Astrocyte of the hippocampus (primary cell): ENCODE measurements around the gene FHOD3.

Experiments
- DNase-seq: peaks from one replicate; pipeline ENCODE4 v3.0.0; 2011; ENCODE audit warnings: low read depth, low spot score

Gene FHOD3

DNA sequence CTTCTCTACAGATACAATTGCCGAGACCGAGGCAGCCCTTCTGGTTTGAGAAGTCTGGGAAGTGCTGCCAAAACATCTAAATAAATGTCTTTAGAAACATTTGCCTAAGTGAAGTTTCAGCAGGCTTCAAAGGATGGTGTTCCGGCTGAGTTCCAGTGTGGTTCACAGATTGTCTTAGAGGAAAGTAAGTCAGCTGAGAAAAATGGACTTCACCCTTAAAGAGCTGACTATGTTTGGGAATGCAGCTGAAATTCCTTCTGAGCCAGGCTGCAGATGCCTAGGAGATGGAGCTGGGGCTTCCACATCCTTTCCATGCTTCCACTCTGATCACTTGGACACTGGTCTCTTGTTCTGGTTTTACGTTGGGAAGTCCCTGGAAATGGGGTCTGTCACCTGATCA lies 83.6 kb downstream of the FHOD3 start:
- DNase-seq: peak; percentile 46

DNA sequence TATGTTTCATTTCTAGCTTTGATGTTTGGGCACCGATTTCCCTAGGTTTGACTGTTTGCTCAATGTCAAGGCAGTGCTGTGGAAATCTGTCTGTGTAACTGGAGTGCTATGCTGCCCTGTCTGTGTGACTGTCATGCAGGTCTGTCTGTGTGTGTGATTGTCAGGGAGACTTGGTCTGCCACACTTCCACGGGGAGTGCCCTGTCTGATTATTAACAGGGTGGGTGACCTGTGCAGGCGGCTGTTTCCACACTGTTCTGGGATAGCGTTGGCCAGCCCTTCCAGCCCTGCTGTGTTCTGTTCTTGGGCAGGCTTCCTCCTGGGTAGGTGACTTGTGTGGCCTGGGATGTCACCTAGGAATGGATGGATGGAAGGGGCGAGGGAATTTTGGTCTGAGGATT lies 85.3 kb downstream of the FHOD3 start:
- DNase-seq: no peak

DNA sequence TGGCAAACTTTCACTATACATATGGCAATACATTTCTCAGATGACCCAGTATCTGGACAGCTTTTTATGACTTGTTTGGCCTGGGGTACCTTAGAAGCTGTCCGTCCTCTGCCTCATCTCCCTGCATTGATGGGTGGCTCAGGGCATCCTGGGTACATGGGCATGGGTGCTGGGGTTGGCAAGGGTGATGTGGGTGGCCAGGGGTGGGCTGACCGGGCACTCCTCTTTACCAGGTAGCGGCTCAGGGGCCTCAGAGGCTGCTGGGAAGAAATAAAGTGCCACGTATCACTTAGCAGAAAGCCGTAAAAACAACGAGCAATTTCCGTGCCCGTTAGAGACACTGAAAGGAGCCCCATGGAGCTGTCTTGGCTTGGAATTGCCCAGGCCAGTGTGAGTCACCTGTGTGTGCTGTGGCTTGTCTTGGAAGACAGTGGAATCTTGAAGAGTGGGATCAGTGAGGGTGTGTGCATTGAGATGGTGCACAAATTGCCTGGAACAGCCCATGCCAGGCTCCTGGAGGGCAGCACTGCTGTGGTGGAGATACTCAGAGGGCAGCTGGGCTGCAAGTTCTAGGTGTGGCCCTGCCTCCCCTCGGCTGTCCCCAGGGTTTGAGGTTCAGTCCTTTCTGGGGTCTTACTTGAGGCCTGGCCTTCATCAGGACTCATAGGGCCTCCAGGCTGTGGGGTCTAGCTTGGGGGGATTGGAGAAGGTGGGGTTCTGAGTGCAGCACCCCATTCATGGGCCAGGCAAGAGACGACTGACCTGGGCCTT lies 88.8 kb downstream of the FHOD3 start:
- DNase-seq: no peak

DNA sequence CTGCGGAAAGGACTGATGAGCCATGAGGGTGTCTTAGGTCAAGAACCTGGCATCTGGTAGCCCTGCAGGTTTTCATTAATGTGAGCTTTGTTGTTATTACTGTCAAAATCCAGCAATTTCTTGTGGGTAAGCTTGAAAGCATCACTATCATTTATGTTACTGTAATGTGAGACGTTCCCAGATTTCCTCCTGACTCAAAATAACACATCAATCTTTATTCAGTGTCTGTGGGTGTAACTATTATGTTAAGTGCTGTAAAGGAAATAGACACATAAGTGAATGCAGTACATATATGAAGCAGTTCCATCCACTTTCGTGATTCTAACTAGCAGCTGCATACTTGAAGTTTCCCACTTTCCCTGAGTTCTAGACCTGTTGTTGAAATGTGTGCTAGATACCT lies 89.8 kb downstream of the FHOD3 start:
- no peak for DNase-seq

DNA sequence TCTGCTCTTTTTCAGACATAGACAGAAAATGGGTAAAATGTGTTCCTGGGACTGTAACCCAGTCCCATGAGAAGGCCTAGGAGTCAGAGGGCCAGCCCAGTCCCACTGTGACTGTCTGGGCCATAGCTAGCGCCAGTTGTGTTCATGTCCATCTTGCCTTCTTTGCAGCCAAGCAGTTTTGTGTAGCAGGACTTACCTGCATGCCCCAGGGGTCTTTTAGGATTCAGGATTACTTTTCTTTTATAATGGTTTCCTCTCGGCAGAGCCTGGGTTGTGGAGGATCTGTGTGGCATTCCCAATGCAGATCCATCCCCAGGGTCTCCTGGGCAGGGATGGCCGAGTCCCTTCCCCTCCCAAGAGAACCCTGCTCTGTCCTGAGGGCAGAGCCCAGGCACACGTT lies 90.8 kb downstream of the FHOD3 start:
- no peak for DNase-seq

DNA sequence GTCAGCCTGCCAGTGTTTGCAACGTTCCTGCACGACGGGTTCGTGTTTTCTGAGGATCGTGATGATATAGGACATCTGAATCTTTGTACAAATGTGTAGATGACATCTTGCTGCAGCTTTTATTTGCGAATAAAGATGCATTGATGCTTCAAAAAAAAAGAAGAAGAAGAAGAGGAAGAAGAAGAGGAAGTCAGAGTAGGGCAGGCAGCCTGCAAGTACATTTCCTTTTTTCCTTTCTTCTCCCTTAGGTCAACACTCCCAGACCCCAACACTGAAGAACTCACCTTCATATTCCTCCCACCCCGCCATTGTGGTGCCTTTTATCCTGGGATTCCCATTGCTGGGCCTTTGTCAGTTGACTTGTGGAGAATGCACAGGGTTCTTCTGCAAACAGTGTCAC lies 91.5 kb downstream of the FHOD3 start:
- no peak for DNase-seq

DNA sequence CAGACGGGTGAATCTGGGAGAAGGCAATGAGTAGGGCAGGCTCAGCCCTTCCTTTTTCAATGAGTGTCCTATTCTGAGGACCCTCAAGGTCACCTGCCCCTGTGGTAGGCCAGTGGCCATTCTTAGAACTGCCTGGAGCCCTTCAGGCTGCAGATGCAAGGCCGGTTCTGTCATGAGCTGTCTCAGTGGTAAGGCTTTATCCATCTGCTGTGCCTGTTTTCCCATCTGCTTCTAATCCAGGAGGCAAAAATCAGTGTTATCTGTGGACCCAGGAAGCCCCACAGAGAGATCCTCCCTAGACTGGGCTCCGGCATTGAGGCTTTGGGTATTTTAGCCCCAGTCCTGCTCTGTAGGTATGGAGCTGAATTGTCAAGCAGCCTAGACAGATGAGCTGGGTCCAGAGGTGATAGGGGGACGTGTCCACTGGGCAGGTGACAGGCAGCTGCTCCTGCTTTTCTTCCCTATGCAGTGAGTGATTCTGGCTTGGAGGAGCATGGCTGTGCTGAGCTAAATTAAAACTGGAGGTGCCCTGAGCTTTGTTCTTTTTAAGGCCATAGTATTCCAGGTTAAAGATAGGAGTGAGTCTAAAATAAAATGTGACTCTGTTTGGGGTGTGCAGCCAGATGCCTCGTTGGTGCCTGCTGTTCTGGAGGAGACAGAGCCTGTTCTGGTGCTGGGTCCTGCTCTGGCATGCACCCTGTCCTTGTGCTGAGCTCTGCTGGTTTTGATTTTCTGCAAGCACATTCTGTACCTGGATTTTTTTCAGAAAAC lies 92.5 kb downstream of the FHOD3 start:
- DNase-seq: no peak

DNA sequence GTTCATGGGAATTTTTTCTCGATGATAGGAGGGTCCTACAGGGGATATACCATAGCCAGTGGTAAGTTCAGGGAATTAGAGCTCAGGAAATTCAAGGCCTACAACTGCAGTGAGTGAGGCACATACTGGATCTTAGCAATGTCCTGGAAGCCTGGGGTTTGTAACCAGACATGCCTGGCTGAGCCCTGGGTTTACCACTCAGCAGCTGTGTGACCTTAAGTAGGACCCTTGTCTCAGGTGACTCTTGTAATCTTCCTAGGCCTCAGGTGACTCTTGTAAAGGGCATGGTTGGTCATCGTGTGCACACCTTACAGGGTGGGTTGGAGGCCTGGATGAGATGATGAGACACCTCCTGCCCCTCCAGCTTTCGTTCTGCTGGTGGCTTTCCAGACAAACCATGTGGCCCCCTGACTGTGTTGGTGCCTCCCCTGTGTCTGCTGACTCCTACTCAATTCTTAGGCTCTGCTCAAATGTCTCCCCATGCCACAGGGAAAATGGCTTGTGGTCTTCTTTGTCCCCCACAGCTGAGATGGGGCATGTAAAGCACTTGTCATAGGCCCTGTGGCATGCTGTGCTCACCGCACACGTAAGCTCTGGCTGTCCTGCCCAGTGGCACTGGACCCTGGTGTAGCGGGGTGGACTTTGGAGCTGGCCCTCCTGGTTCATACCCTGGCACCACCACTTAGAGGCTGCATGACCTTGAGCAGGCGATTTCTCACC lies 94.1 kb downstream of the FHOD3 start:
- no peak for DNase-seq

DNA sequence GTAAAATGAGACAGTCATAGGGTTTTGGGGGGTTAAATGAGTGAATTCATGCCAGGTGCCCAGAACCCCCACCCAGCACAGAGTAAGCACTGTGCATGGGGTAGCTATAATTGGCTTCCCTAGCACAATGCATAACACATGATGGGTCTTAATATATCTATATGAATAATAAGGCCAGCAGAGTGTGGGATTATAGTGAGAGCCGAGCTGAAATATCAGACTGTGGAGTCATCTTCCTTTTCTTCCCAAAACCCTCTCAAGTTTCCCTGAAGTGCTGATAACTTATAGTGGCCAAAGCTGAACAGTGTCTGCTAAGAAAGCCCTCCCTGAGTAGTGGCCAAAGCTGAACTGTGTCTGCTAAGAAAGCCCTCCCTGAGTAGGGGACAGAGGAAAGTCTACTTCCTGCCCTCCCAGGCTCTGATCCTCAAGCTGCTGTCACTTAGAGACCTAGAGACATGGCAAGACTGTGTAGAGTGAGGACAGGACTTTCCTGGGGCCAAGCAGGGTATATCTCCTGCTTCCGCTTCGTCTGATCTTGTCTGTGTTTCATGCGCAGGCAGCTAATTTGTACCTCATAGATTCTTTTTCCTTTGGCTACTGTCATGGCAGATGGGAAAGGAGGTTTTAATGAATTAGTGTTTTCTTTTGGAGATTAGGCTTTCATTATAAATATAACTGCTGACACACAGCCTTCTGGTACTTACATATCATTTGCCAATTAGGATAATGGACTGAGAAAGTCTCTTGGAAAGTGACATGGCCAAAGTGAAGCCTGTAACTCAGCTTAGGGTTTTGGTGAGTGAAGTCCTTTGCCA lies 94.9 kb downstream of the FHOD3 start:
- DNase-seq: no peak

DNA sequence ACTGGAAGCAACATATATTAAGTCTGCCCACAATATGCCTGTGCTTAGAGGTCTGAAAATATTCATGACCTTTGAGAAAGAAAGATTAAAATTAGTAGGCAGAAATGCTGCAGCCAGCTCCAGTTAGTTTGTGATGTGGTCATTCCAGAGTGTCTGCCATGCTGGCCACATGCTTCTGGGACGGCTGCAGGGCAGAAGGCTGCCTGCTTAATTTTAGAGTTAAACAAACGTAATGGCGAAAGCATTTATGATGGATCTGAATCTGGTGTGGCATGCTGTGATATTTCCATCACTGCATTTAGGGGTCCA lies 95.4 kb downstream of the FHOD3 start:
- DNase-seq: no peak

DNA sequence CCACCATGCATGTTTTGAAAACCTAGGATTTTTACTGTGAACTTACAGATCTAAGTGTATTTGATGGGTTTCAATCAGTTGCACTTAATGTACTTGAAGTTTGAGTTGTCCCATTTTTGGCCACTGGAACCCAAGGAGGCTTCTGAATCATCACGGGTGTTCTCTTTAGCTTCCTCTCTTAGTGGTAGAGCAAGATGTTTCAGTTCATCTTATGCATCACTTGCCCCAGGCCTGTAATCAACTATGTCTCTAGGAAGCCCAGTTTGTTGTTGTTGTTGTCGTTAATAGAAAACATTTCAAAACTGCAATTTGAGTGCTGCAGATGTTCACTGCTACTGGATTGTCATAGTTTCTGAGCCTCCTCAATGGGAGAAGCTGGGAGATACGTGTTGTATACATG lies 97.0 kb downstream of the FHOD3 start:
- no peak for DNase-seq

DNA sequence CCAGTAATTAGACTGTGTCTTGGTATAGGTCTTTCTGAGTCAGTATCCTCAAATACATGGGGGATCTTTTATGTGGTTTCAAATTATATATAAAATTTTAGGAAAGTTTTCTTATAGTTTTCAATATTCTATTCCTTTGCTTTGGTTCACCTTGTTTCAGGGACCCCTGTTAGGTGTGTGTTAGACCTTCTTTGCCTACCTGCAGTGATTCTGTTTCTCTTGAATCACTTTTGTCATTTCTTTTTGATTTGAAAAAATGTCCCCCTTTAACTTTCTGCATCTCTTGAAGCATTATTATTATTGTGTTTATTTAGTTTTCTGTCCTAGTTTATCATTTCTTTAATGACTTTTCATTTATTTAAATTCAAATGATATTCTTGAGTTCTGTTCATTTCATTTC lies 98.7 kb downstream of the FHOD3 start:
- no peak for DNase-seq

DNA sequence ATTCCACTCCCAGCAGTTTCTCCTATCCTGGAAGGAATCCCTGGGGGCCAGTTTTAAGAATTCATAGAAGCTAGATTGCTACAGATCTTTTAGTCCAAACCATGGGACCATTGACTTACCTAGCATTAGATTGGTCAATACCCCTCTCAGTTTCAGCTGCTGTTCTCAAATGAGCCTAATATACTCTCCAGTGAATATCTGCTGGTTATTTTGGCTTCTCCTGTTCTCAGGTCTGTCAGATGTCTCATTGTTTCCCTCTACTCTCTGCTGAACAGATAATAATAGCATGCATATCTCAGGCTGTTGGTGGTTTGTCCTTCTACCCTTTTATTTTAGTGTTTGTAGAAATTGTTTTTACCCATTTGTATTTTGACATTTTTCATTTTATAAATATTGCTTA lies 99.5 kb downstream of the FHOD3 start:
- no peak for DNase-seq

DNA sequence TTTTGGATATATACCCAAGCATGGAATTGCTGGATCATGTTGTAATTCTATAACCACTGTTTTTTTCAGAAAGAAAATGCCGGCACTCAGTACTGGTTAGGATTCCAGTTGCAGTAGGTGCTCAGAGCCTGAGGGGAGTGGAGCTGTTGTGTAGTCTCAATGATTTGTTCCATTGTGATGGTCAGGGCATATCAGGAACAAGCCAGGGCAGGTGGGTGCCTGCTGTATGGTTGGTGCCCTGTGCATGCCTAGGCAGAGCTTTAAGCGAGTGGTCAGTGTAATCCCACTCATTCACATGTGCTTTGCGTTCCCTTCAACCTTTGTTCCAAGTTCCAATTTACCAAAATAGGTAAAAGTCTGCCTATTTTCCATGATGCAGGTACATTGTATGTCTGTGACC lies 100.9 kb downstream of the FHOD3 start:
- DNase-seq: no peak

DNA sequence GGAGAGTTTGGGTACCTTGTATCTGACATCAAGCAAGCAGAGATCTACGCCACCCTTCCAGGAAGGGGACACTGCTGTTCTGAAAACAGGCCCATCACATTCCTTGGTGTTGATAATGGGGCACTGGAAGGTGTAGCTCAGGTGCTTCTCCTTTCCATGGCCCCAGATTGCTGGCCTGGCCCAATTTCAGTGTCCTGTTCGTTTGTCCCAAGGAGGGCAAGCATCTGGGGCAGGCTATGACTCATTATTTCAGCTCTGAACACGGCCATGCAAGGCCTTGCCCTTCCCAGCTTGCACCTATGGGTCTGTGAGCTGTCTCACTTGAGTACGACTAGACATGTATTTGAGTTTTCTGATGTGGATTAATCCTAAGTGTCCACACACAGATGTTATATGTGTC lies 101.5 kb downstream of the FHOD3 start:
- no peak for DNase-seq

DNA sequence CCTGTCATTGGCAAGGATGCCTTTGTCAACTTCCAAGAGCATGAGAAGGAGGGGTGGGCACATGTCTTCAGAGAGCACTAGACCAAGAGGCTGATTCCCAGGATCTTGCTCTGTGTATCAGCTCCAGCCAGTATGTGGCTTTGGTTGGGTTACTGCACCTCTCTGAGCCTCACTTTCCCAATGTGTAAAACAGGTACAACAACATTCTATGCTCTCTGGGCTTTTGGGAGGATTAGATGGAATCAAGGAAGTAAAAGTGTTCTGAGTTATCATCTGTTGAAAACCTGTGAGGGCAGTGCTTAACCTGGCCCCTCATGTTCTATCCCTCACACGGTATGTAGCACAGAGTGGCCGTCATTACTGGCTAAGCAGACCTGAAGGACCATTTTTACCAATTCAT lies 103.9 kb downstream of the FHOD3 start:
- no peak for DNase-seq

DNA sequence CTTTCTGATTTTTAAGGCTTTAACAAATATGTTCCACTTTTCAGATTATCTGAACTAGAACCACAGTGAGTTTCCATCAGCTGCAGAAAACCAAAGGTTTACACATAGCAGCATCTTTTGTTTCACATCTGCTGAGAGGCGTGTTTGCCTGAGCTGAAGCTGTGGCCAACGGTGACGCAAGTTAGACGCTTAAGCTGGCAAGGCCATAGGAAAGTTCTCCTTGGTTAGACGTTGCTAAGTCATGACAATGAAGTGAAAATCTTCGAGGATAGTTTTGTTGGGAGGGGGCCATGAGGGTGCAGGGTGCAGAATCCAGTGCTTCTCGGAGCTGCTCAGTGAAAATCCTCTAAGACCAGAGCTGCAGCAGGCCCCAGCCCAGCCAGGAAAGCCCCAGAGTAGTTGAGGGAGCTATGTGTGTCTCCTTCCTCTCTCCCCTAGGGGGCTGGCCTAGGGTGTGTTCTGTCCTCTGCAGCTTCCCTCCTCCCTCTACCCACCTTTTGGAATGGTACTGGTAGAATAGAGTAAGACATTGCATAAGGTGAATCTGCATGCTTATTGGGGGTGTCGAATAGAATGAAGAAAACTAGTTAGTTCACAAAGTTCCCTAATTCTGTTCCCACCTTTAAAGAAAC lies 105.4 kb downstream of the FHOD3 start:
- peak; percentile 64 for DNase-seq

DNA sequence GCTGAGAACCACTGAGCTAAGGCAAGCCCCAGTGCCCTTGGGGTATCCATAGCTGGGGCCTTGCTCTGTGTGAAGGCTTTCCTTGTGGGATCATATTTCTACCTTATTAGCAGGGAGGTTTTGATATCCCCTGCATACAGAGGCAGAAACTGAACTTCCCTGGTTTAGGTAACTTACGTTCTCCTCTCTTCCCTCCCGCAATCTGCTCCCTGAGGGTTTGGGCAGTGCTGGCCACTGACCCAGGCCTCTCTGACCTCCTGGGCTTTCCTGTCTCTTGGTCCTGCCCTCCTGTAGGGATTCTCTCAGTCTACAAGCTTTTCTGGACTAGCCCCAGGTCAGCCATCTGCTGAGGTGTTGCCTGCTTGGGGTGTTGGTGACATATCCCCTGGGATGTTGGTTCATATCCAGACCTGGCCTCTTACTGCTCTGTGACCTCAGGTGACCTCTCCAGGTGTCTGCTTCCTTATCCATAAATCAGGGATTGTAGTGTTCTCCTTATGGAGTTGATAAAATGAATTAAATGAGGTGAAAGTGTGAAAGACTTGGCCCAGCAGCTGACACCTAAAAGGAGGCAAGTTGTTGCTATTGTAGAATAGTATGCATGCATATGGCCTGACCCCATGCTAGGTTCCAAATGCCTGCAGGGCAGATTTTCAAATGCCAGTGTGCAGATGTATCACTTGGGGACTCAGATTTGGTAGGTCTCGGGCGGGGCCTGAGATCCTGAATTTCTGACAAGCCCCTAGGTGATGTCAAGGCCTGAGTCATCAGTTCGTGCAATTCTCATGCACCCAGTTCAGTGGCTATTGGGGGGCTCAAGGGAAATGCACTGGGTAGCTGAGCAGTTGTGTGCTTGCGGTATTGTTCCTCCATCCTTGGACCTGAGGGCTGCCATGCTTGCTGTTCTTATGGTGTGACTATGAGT lies 106.6 kb downstream of the FHOD3 start:
- DNase-seq: no peak

DNA sequence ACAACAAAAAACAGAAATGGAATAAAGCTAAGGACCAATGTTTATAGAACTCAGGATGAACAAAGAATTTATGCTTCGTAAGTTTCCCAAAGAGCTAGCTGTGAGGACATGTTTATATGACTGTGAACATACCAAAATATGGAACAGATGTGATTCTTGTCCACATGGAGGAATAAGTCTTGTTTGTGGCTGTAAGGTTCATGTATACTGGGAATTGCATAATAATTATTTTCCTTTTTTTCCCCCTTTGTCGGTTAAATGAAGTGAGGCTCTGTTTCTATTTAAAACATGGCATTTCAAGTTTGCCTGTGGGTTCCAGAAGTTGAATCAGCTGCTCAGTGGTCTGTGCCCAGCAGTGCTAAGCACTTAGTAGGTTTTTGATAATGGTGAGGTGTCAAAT lies 108.1 kb downstream of the FHOD3 start:
- DNase-seq: no peak

DNA sequence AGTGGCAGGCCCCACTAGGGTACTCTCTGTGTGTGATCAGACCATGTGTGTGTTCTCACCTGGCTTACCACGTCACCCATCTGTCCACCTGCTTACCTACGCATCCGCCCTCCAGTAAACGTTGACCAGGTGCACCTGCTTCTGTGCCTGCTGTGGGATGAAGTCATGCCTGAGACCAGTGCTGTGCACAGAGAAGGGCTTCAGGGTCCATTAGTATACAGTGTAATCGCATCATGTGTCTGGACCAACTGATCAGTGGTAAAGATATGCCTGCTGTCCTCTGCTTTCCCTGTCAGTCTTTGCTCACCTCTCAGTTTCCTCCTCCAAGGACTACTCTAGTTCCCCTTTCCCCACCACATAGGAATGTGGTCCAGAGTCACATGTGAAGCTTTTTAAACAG lies 109.3 kb downstream of the FHOD3 start:
- no peak for DNase-seq
